Adrenal gland (tissue), 19 donors: ENCODE data around the gene STX2. TPM values are rescaled to one million over a fixed set of nuclear protein-coding genes. Genes with fewer than 3 reads are reported as not detected.
"Not testable (repeated sequence)": the region's sequence is repeated elsewhere in the genome, so short reads cannot be mapped to it uniquely, and the experiment has no call there.

Experiments used
- DNase-seq, 7 donors: peaks; one replicate each; pipeline ENCODE4 v3.0.0-alpha.2; 2019 to 2020
- H3K27ac ChIP-seq, 5 donors: fragments of 200-600 bp; sonication (generic) in 4 of 5; 1 replicate in 3 of 5; 2 replicates in 2 of 5; pipeline versions ENCODE4 v1.5.1 to v1.8.0; 2016 to 2020; ENCODE audit warnings: mild to moderate bottlenecking in 1 of 5
- H3K27me3 ChIP-seq: fragments of 200-600 bp; 2 replicates; pipeline ENCODE4 v1.8.0; 2021
- H3K36me3 ChIP-seq, 2 donors: fragments of 200-600 bp; replicated peaks in 1 of 2; 1 replicate in 1 of 2; 2 replicates in 1 of 2; pipeline versions ENCODE4 v1.5.1 to v1.8.0; 2018 to 2022
- H3K4me1 ChIP-seq, 2 donors: fragments of 200-600 bp; replicated peaks in 1 of 2; 1 replicate in 1 of 2; 2 replicates in 1 of 2; pipeline versions ENCODE4 v1.5.1 to v1.8.0; 2018 to 2021
- H3K4me3 ChIP-seq, 4 donors: fragments of 200-600 bp; sonication (generic) in 3 of 4; one replicate each; pipeline ENCODE4 v1.5.1; 2016 to 2018
- H3K9me3 ChIP-seq, 3 donors: fragments of 200-600 bp; sonication (generic) in 1 of 3; replicated peaks in 1 of 3; 1 replicate in 2 of 3; 2 replicates in 1 of 3; pipeline versions ENCODE4 v1.5.1 to v1.8.0; 2016 to 2021
- CTCF ChIP-seq, 6 experiments: fragments of 450-650 bp in 4 of 6; fragments of 200-600 bp in 2 of 6; sonication (generic) in 1 of 6; IDR thresholded peaks; 1 replicate in 5 of 6; 2 replicates in 1 of 6; pipeline versions ENCODE4 v1.5.1 to v1.8.0; 2016 to 2021; ENCODE audit warnings: antibody characterized with exemption in 6 of 6, mild to moderate bottlenecking in 2 of 6, moderate library complexity in 1 of 6
- POLR2A ChIP-seq, 2 donors: fragments of 450-650 bp; IDR thresholded peaks; one replicate each; pipeline ENCODE4 v1.6.1; 2017; ENCODE audit warnings: antibody characterized with exemption in 2 of 2, mild to moderate bottlenecking in 2 of 2, moderate library complexity in 1 of 2
- WGBS, 4 donors: extraction: QIAGEN DNeasy Blood & Tissue Kit in 2 of 4; methylation state at CpG; one replicate each; pipeline versions ENCODE4 v1.1.5 to v1.1.7; 2013 to 2017; 5-methylcytosine and 5-hydroxymethylcytosine counted together
- intact Hi-C, 2 donors: fragments of 100-400 bp; cut with DNase I; formaldehyde crosslinking; loops; one replicate each; pipeline versions ENCODE4 v1.14.1 to v1.15.0; 2022 to 2023
- long read RNA-seq, 10 donors: library from polyadenylated mRNA in 3 of 10; unstranded in 2 of 10; stranded (forward) in 1 of 10; transcript quantifications; one replicate each; pipeline ENCODE4 v2.0.0 and lab custom pipeline, GENCODE V29; 2021 to 2026
- polyA plus RNA-seq, 3 donors: library from polyadenylated mRNA; stranded (reverse); fragments of 200-250 nt in 2 of 3; fragments of 350-450 nt in 1 of 3; fragmentation: Illumina TruSeq in 1 of 3; extraction: RNeasy Lipid Tissue Mini Kit (QIAGEN cat#74804) in 1 of 3; gene quantifications; one replicate each; pipeline ENCODE4 v1.2.3, GENCODE V29; 2013 to 2014
- total RNA-seq, 9 donors: library from RNA; depleted of rRNA in 4 of 9; stranded (reverse); fragments of >200 nt in 4 of 9; fragments of 120-200 nt in 1 of 9; fragmentation: NEBNext Ultra II Directional in 1 of 9; extraction: Animal tissue kit (Norgen Biotek cat#: 25700) in 1 of 9; gene quantifications; one replicate each; pipeline versions ENCODE4 v1.1.0 to v1.2.4, GENCODE V29; 2013 to 2023
- donor health status: healthy with polysubstance abuse.
- donor health status: Bipolar disorder and iron deficiency.
- donor health status: DM: yes; HTN: yes; CAD: no.
- donor health status: DM: no; HTN: no; CAD: no.
- donor health status: DM: no; HTN: no; CAD: no.
- donor health status: DM: yes; HTN: yes; CAD: no.

The STX2 gene
- total RNA-seq (10 to 100 TPM in 8 of 9 donors, 1 to 10 TPM in 1; 8.3 to 23.8 (median 13.2) TPM), polyA plus RNA-seq (10 to 100 TPM; 11.7 to 20.5 (median 19.6) TPM)
- long read RNA-seq, donor 1, partial matches to known transcripts = 0 of 3 reads
- long read RNA-seq, donor 1, other reads (novel, unspliced or antisense) = 0 of 3 reads
- long read RNA-seq, donor 2 = 0 reads
- long read RNA-seq, donor 3, partial matches to known transcripts = 0 of 3 reads
- long read RNA-seq, donor 3, other reads (novel, unspliced or antisense) = 0 of 3 reads
- long read RNA-seq, donor 4, partial matches to known transcripts = 0 of 1 reads
- long read RNA-seq, donor 4, other reads (novel, unspliced or antisense) = 1 of 1 reads
- long read RNA-seq, donor 5, transcript STX2-203 (11 exons, 2,151 nt) = major isoform, 13 of 38 reads
- long read RNA-seq, donor 5, transcript STX2-201 (10 exons, 3,331 nt) = major isoform, 13 of 38 reads
- long read RNA-seq, donor 5, partial matches to known transcripts = 2 of 38 reads
- long read RNA-seq, donor 5, other reads (novel, unspliced or antisense) = 10 of 38 reads
- long read RNA-seq, donor 6, partial matches to known transcripts = 0 of 3 reads
- long read RNA-seq, donor 6, other reads (novel, unspliced or antisense) = 3 of 3 reads
- long read RNA-seq, donor 7, partial matches to known transcripts = 10 of 12 reads
- long read RNA-seq, donor 7, other reads (novel, unspliced or antisense) = 0 of 12 reads
- long read RNA-seq, donor 8, partial matches to known transcripts = 0 of 2 reads
- long read RNA-seq, donor 8, other reads (novel, unspliced or antisense) = 0 of 2 reads
- long read RNA-seq, donor 9, partial matches to known transcripts = 0 of 2 reads
- long read RNA-seq, donor 9, other reads (novel, unspliced or antisense) = 0 of 2 reads
- long read RNA-seq, donor 10, partial matches to known transcripts = 0 of 1 reads
- long read RNA-seq, donor 10, other reads (novel, unspliced or antisense) = 0 of 1 reads

GRCh38 chr12:130838951-130839769, at the start of gene STX2:
STX2 (minus strand) TSS chr12:130839250; CDS start chr12:130839099, 151 bp downstream.
- no peaks in the 10 kb centered on the region for H3K36me3 ChIP-seq
- H3K9me3 ChIP-seq = no peaks in the 10 kb centered on the region
- no peaks in the 10 kb centered on the region for H3K27me3 ChIP-seq
- TF ChIP-seq POLR2A (IDR thresholded peaks at IDR 0.05) = peak; percentile 22 to 26
- peak in 4 of 6 experiments; percentile 18 to 39 (median 32) for TF ChIP-seq CTCF (IDR thresholded peaks at IDR 0.05)
- H3K4me3 ChIP-seq = peak within 1 kb of the TSS in 3 of 4 donors; percentile 56 to 98 (median 84)
- WGBS, 4 donors = 0 to 2% (median 0%) methylated on average over 15 to 79 of the region's 79 CpGs
- intact Hi-C loops = no loop called here
- DNase-seq = peak; percentile 84 to 94 (median 89)
- H3K27ac ChIP-seq = peak within 1 kb of the TSS in 3 of 5 donors; percentile 55 to 68 (median 57)
- peaks cover 9 to 21% of the 10 kb centered on the region in 2 donors for H3K4me1 ChIP-seq

GRCh38 chr12:130887190-130887589, 48.1 kb upstream of the STX2 start:
- intact Hi-C loops, H3K4me1 ChIP-seq: not testable (repeated sequence)

GRCh38 chr12:130881548-130881947, 42.5 kb upstream of the STX2 start:
- no peaks in the 10 kb centered on the region for H3K27me3 ChIP-seq

More at GRCh38 chr12:130887190-130887589, 48.1 kb upstream of the STX2 start:
- WGBS, 4 donors = 46 to 55% (median 51%) methylated on average over 5 to 12 of the region's 17 CpGs
- H3K27ac ChIP-seq, H3K36me3 ChIP-seq, DNase-seq, H3K4me3 ChIP-seq, H3K9me3 ChIP-seq, H3K27me3 ChIP-seq: not testable (repeated sequence)

More at GRCh38 chr12:130881548-130881947, 42.5 kb upstream of the STX2 start:
- Histone ChIP-seq H3K4me1 (no peaks in the 10 kb centered on the region), H3K27ac (no peak overlapping the region), H3K36me3 (peaks cover 0 to 4% of the 10 kb centered on the region in 2 donors), H3K4me3 (no peak overlapping the region), H3K9me3 (no peaks in the 10 kb centered on the region)
- 83 to 100% (median 91%) methylated on average over 1 of the region's 1 CpG for WGBS, 4 donors
- no peak for TF ChIP-seq POLR2A (IDR thresholded peaks at IDR 0.05)
- no peak for TF ChIP-seq CTCF (IDR thresholded peaks at IDR 0.05)
- intact Hi-C loops = no loop called here
- DNase-seq = no peak
